Activated T-helper 1 cell treated with anti-CD3 and anti-CD28 coated beads, Interleukin-2, amount 50 U/mL, for 16 hours (primary cell): ENCODE results near the gene NFYA.
"Not testable (repeated sequence)": the region's sequence is repeated elsewhere in the genome, so short reads cannot be mapped to it uniquely, and the experiment has no call there.

Source experiments
- DNase-seq, 2 donors: peaks; one replicate each; pipeline ENCODE4 v3.0.0-alpha.2; 2020; ENCODE audit warnings: low read depth in 1 of 2, low spot score in 1 of 2

Gene NFYA

DNA sequence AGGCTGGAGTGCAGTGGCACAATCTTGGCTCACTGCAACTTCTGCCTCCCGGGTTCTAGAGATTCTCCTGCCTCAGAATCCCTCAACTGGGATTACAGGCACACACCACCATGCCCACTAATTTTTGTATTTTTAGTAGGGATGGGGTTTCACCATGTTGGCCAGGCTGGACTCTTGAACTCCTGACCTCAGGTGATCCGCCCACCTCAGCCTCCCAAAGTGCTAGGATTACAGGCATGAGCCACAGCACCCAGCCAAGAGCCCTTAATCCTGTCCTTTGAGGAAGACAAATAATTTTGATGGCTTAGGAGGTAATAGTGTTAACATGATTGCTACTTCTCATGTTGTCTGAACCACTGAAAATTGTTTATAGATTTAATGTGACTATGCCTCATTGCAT, 42.3 kb downstream of the NFYA start:
- DNase-seq: not testable (repeated sequence)

DNA sequence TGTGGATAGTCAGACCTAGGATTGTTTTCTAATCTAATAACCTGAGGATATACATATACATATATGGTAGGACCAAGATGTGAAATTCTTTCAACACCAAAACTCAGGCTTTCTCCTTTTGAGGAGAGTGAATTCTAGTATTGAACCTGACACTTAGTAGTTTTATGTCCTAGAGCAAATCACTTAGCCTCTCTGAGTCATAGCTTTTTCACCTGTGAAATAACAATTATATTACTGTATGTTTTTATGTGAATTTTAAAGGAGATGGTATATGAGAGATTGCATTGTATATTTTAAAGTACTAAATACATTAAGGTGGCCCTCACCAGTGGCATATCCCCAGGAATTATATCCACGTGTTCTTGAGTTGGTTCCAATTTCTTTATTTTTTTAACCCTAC, 46.7 kb downstream of the NFYA start:
- no peak for DNase-seq

DNA sequence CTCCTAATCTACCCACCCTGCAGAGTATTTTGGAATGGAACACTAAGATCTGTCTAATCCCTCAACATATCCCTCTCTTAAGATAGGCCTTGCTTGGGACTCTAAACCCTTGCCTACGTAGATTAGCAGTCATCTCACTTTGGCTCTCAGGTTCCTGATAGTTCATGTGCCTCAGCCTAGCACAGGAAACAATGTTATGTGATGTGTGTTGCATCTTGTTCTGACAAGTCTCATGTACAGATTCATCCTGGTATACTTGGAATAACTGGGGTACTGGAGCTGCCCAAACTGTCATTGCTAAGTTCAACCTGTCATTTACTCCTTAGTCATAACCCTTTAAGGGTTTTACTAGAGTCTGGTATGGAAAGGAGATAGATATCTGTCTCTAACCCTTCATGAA, 47.3 kb downstream of the NFYA start:
- no peak for DNase-seq

DNA sequence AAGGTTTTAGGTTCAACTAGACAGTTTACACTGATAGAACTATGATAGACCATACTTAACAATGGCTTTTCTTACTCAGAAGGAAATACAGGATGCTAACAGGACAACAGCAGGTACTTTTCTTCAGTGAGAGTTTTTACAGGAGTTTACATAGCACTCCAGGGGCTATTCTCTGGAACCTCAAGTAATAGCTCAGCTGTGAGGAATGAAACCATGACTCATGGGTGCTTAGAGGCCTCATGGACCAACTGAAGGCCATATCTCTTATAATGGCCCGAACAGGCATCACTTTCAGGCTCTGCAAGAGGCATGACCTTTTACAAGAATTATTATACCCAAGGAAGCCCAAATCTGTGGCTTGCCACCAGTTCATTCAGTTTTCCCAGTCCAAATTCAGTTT, 49.6 kb downstream of the NFYA start:
- DNase-seq: no peak

DNA sequence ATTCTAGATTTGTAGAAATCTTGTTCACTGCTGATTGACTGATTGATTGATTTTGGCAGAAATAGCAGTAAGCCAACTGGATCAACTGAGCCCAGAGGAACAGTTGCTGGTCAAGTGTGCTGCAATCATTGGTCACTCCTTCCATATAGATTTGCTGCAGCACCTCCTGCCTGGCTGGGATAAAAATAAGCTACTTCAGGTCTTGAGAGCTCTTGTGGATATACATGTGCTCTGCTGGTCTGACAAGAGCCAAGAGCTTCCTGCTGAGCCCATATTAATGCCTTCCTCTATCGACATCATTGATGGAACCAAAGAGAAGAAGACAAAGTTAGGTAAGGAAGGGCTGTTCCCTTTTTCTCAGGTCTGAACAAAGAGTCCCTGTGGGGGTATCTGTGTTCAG, 50.1 kb downstream of the NFYA start:
- DNase-seq: no peak

DNA sequence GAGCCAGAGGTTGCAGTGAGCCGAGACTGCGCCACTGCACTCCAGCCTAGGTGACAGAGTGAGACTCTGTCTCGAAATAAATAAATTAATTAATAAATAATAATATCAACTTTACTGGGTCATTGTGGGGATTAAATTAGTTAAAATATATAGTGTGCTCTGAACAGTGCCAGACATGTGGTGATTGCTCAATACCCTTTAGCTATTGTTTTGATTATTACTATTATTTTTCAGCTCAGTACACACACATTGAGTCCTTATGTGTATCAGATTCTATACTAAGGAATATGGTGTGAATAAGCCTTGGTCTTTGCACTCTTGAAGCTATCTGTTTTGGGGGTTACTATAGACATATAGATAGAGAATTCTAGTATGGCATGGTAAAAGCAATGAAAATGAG, 52.5 kb downstream of the NFYA start:
- DNase-seq: no peak

DNA sequence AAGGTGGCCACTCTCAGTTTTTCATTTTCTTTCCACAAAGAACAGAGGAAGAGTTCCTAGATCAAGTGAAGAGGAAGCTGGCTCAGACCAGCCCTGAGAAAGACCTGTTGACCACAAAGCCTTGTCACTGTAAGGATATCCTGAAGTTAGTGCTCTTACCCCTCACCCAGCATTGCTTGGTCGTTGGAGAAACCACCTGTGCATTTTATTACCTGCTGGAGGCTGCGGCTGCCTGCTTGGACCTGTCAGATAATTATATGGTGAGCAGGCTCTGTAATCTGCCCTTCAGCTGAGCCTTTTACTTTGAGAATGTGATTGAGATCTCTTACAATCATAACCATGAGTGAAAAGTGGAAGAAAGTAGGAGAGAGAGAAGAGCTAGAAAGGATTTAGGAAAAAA, 59.5 kb downstream of the NFYA start:
- no peak for DNase-seq

DNA sequence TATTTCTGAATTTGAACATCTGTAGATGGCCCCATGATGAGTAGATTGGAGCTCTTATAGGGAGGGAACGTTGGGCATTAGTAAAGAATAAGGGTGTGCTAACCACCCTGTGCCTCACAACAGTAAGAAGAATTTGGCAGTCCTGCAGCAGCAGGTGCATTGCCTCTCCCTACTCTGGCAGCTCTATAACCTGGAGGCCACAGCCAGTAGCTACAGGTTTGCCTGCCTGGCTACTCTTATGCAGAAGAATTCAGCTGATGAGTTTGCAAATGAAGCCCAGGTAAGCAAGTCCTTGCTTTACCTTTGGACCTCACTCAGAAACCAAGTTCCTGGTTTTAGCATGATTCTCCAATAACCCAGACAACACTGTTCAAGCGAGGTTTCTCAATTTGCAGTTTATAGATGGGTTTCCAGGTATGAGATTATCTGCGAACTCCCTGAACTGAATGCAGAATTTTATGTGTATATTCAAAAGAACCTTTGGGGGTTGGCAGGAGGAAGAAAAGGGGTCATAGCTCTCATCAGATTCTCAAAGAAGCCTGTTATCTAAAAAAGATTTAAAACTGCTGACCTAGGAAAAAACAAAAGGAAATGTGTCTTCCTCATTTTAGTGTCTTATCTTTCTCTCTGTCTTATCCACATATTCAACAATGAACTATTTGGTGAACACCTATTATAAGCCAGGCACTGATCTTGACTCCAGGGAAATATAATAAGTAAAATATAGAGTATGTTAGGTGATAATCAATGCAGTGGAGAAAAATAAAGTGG, 62.5 kb downstream of the NFYA start:
- DNase-seq: no peak

DNA sequence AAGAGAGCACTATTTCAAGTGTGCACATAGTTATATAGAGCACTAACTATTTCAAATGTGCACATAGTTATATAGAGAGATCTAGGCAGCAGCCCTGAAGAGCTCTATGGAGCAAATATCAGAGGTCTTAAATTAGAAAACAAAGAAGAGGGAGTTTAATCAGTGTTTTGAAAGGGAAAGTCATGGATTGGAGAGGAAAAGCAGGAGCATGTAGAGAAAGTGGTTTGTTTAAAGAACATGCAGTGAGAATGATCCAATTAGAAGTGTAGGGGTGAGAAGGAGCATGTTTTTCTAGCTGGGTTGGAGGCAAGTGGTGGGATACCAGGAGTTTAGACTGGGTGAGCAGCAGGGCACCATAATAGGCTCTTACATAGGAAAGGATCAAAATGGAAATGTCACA, 64.1 kb downstream of the NFYA start:
- no peak for DNase-seq

DNA sequence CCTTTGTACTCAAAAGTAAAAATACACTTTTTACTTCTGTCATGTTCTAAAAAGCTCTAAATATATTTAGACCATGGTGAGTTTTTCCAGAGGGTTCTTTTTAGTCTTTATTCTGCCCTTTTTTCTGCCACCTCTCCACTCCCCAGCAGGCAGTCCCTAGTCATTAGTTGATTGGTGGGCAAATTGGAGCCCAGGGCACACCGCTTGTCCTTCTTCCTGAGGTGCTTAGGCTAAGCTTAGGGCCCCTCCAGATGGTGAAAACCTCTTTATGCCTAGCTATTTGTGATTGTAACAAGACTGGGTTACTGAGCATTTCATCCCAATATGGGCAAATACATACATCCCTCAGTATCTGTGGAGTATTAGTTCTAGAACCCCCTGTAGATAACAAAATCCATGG, 75.1 kb downstream of the NFYA start:
- DNase-seq: no peak
